Measurements from ENCODE around the gene PGBD2.

DNA sequence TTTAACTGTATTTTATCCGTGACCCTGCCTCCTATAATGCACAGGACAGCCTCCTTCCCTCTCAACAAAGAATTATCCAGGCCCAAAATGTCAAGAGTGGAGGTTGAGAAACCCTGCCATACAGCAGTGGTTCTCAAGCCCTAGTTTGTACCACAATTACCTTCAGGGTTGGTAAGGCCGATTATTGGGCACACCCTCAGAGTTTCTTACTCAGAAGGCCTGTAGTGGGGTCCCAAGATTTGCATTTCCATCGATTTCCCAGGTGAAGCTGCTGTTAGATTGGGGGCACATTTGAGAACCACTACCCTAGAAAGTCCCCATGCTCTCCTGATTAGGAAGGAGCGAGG lies 400 bp upstream of the PGBD2 start:
- TF ChIP-seq, protein P1, sequence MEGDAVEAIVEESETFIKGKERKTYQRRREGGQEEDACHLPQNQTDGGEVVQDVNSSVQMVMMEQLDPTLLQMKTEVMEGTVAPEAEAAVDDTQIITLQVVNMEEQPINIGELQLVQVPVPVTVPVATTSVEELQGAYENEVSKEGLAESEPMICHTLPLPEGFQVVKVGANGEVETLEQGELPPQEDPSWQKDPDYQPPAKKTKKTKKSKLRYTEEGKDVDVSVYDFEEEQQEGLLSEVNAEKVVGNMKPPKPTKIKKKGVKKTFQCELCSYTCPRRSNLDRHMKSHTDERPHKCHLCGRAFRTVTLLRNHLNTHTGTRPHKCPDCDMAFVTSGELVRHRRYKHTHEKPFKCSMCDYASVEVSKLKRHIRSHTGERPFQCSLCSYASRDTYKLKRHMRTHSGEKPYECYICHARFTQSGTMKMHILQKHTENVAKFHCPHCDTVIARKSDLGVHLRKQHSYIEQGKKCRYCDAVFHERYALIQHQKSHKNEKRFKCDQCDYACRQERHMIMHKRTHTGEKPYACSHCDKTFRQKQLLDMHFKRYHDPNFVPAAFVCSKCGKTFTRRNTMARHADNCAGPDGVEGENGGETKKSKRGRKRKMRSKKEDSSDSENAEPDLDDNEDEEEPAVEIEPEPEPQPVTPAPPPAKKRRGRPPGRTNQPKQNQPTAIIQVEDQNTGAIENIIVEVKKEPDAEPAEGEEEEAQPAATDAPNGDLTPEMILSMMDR (IDR thresholded peaks at IDR 0.05), result no peak
- TF ChIP-seq ZFX (IDR thresholded peaks at IDR 0.05; ENCODE audit: borderline replicate concordance), result no peak
